ENCODE results near the gene ITPRIPL1.
"Not testable (repeated sequence)": the region's sequence is repeated elsewhere in the genome, so short reads cannot be mapped to it uniquely, and the experiment has no call there.

Gene ITPRIPL1, protein sequence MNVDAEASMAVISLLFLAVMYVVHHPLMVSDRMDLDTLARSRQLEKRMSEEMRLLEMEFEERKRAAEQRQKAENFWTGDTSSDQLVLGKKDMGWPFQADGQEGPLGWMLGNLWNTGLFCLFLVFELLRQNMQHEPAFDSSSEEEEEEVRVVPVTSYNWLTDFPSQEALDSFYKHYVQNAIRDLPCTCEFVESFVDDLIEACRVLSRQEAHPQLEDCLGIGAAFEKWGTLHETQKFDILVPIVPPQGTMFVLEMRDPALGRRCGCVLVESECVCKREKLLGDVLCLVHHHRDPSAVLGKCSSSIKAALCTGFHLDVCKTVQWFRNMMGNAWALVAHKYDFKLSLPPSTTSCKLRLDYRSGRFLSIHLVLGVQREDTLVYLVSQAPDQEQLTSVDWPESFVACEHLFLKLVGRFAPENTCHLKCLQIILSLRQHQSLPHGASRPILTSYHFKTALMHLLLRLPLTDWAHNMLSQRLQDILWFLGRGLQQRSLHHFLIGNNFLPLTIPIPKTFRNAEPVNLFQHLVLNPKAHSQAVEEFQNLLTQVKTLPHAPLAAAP

GRCh38 chr2:96325041-96325883 is at the start of gene ITPRIPL1:
Gene ITPRIPL1 (plus strand): TSS chr2:96325317. CDS start chr2:96325840, 523 bp downstream.
- DNase-seq = no peak

- DNase-seq = no peak
Measured at GRCh38 chr2:96276787-96277499, 48.2 kb upstream of the ITPRIPL1 start.

- DNase-seq = no peak
Measured at GRCh38 chr2:96287273-96287856, 37.8 kb upstream of the ITPRIPL1 start.

GRCh38 chr2:96291751-96292150 is 33.4 kb upstream of the ITPRIPL1 start:
- no peak for DNase-seq

DNA sequence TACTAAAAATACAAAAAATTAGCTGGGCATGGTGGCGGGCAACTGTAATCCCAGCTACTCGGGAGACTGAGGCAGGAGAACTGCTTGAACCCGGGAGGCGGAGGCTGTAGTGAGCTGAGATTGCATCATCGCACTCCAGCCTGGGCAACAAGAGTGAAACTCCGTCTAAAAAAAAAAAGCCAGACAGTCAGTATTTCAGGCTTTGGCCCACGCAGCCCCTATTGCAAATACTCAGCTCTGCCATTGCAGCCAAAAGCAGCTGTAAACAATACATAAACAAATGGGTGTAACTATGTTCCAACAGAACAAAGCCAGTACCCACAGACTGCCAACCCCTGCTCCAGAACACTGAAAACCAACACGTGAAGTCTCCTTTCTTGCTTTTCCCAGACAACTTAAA is 30.8 kb upstream of the ITPRIPL1 start:
- not testable (repeated sequence) for DNase-seq

DNA sequence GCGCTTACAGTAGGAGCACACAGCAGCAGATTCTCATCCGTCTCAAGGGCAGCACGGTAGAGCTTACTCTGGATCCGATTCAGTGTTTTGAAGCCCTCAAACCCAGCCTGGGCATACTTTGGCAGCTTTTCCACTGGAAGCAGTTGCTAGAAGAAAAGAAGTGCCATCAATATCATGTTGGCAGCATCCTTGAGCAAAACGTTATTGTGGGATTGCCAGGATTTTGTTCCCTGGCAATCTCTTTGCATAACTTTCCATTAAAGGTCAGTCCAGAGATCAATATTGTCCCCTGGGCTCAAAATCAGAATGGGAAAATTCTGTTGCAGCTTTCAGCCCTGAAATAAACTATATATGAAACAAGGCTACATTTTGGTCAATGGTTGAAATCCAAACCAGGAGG is 28.2 kb upstream of the ITPRIPL1 start:
- DNase-seq = no peak

GRCh38 chr2:96301865-96302264 is 23.3 kb upstream of the ITPRIPL1 start:
- DNase-seq = no peak

DNA sequence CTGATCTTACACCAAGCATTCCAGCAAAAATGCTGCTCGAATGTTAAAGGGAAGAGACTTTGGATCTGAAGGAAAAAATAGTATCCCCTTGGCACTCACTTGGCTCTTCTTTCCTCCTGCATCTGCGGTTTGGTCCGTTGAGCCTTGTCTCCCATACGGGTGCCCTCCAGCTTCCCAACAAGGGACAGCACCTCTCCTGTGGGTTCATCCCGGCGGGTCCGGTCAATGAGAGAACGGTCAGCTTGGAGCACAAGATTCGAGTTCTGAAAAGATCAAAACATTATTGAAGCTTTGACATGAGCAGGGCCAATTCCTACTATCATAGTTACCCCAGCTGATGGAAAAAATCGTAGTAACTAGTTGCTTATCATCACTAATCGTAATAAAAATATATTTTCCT is 20.5 kb upstream of the ITPRIPL1 start:
- DNase-seq = no peak

DNA sequence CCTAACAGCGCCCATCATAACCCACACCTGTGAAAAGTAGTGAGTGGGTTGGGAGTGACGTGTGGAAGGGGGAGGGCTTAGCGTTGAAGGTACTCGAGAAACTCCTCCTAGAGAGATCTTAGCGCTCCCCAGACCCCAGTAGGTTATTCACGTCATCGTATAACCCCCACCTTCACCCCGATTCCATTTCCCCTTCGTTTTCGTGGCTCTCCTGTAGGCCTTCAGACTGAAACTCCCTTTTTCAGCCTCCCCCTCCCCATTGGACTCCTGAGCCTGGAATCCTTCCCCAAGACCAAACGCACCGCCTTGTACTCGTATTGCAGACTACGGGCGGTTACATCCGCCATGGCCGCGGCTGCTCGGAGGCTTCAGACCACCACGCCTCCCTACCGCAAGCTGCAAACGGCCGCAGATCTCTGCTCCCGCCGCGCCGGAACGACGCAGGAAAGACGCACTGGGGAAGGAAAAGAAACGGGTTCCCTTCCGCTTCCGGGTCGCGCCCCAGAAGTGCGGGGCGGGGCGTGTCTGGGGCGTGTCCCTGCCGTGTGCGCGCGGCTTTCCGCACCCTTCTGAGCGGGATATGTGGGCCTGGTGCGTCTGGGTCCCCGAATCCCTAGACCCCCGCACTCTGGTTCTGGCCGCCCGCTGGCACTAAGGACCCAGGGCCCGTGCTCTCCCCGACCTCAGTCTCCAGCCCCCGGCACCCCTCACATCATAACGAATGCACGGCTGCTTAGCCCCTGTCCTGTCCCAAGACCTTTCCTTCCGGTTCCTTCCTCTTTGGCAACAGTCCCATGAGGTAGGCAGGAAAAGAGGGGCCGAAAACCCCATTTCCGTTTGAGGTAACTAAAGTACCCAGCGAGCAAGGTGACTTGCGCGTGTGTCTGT is 19.8 kb upstream of the ITPRIPL1 start, which contains the start of gene SNRNP200:
Gene SNRNP200 (minus strand): TSS at position 456 of the 888 bp plus-strand sequence. CDS start 109 bp downstream, at position 347.
- peak; percentile 86 for DNase-seq

DNA sequence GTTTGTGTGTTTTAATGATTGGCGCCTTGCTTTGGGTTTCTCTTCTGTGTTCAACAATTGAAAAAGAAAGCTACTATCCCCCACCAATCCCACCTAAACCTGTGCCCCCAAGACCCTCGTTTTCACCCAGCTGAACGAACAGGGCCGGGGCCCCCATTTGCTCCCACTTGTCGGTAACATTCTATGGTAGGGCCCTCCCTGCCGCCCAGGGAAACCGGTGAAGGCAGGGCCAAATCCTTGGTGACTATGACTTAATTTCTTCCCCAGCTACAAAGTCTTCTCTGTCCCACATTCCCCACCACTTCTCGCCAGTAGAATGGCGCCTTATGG is 19.2 kb upstream of the ITPRIPL1 start:
- no peak for DNase-seq

DNA sequence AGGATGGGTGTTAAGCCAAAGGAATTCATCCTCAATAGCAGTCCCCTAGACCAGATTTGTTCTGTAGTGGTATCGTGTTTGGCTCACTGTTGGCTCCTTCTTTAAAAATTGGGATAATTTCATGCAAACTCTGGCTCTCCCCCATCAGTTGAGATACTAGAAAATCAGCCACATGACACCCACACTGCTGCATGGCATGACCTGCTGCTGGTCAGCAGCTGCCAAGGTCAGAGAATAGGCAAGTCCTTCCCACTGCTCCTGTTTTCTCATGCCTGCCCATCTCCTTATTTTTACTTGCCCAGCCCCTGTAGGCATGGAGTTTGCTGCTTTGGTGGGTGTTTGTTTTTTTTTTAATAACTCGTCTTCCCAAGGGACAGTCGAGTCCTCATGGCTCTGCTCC is 18.7 kb upstream of the ITPRIPL1 start:
- DNase-seq = no peak

DNA sequence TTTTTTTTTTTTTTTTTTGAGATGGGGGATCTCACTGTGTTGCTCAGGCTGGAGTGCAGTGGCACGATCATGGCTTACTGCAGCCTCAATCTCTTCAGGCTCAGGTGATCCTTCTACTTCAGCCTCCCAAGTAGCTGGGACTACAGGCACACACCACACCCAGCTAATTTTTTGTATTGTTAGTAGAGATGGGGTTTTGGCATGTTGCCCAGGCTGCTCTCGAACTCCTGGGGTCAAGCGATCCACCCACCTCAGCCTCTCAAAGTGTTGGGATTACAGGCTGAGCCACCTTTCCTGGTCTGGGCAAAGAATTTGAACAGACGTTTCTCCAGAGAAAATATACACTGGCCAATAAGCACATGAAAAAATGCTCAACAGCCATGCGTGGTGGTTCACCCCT is 16.9 kb upstream of the ITPRIPL1 start:
- no peak for DNase-seq

- DNase-seq = no peak
Measured at GRCh38 chr2:96315005-96315399, 10.1 kb upstream of the ITPRIPL1 start.

- peak; percentile 76 for DNase-seq
Measured at GRCh38 chr2:96315400-96316071, 9.6 kb upstream of the ITPRIPL1 start.

GRCh38 chr2:96316999-96317398 is 8.1 kb upstream of the ITPRIPL1 start:
- no peak for DNase-seq

DNA sequence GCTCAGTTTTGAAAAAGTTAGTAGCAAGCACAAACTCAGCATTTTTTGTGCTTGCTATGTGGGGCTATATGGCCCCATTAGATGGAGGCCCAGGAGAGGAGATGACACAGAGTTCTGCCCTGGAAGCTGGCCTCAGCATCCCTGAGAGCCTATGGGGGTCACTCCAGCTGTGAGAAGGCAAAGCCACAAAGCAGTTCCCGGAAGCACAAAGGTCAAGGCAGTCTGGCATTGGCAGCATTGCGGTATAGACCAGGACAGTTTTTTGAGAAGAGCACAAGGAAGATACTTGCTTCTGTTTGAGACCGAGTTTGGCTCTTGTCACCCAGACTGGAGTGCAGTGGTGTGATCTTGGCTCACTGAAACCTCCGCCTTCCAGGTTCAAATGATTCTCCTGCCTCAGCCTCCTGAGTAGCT is 7.5 kb upstream of the ITPRIPL1 start:
- DNase-seq = no peak

DNA sequence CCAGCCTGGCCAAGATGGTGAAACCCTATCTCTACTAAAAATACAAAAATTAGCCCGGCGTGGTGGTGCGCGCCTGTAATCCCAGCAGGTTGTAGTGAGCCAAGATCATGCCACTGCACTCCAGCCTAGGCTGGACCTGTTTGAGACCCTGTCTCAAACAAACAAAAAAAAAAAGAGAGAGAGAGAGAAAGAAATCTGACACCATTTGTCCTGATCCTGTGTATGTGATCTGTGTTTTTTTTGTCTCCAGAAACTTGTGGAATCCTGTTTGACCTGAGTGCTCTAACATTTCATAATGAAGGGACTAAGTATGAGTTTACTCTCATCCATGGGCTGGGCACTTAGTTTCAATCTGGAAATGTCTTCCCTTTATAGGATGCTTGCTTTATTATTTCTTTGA is 6.4 kb upstream of the ITPRIPL1 start:
- DNase-seq = no peak

DNA sequence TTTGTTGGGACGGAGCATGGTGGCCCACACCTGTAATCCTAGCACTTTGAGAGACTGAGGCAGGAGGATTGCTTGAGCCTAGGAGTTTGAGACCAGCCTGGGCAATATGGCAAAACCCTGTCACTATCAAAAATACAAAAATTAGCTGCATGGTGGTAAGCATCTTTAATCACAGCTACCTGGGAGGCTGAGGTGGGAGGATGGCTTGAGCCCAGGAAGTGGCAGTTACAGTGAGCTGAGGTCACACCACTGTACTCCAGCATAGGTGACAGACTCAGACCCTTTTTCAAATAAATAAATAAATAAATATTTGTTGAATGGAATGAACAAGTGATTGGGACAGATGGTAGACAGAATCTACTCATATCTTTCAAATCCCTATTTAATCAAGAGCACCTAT is 5.7 kb upstream of the ITPRIPL1 start:
- no peak for DNase-seq

DNA sequence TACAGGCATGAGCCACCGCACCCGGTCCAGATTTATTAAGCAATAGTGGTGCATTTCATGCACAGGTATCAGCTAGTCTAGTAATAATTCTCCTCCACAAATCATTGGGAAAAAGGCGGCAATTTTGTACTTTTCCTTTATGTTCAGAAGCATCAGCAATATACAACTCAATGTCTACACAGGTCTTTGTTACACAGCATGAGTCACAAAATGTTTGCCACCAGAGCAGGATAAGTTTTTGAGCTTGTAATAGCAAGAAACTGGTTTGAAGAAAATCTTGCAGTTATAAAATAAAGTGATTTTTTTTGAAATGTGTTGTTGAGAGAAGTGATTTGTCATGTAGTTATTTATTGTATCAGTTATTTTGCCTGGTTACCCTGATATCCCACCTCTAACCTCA is 4.8 kb upstream of the ITPRIPL1 start:
- no peak for DNase-seq

- DNase-seq = no peak
Measured at GRCh38 chr2:96320728-96321622, 4.1 kb upstream of the ITPRIPL1 start.

All from HCEC 1CT (cell line).